Transverse colon (tissue), 4 donors: ENCODE results near the gene CFAP46. TPM values are rescaled to one million over a fixed set of nuclear protein-coding genes. Genes with fewer than 3 reads are reported as not detected.
A peak's percentile ranks its signal among the peaks of the same experiment; 100 is the strongest.

ENCODE experiments used
- DNase-seq: peaks from one replicate; pipeline ENCODE4 v3.0.0-alpha.2; 2019
- H3K27ac ChIP-seq, 4 donors: fragments of 200-600 bp; sonication (generic); 2 replicates each; pipeline ENCODE4 v1.5.1; 2016 to 2018; ENCODE audit warnings: inconsistent platforms in 4 of 4
- H3K27me3 ChIP-seq: fragments of 200-600 bp; sonication (generic); 2 replicates; pipeline ENCODE4 v1.5.1; 2017; ENCODE audit warnings: inconsistent platforms
- H3K36me3 ChIP-seq, 4 donors: fragments of 200-600 bp; sonication (generic); 2 replicates each; pipeline ENCODE4 v1.5.1; 2017 to 2019; ENCODE audit warnings: inconsistent platforms in 4 of 4
- H3K4me1 ChIP-seq, 4 donors: fragments of 200-600 bp; sonication (generic); 2 replicates each; pipeline ENCODE4 v1.5.1; 2017 to 2020; ENCODE audit warnings: inconsistent platforms in 4 of 4
- H3K4me3 ChIP-seq, 4 donors: fragments of 200-600 bp; sonication (generic); 1 replicate in 1 of 4; 2 replicates in 3 of 4; pipeline versions ENCODE4 v1.5.1 to v1.6.1; 2017 to 2019; ENCODE audit warnings: inconsistent platforms in 4 of 4
- H3K9me3 ChIP-seq, 2 donors: fragments of 200-600 bp; sonication (generic); 2 replicates each; pipeline ENCODE4 v1.5.1; 2017 to 2019; ENCODE audit warnings: inconsistent platforms in 2 of 2
- EP300 ChIP-seq: sonication (generic); formaldehyde crosslinking; IDR thresholded peaks from one replicate; pipeline ENCODE4 v1.6.1; 2017; ENCODE audit warnings: antibody characterized with exemption, low read depth
- POLR2A ChIP-seq: fragments of 450-650 bp; IDR thresholded peaks from one replicate; pipeline ENCODE4 v1.6.1; 2016; ENCODE audit warnings: antibody characterized with exemption, mild to moderate bottlenecking, moderate library complexity
- POLR2AphosphoS5 ChIP-seq, 3 donors: sonication (generic); formaldehyde crosslinking; IDR thresholded peaks; one replicate each; pipeline ENCODE4 v1.6.1; 2016; ENCODE audit warnings: antibody characterized with exemption in 3 of 3
- WGBS, 2 donors: methylation state at CpG; one replicate each; pipeline ENCODE4 v1.1.5; 2018; ENCODE audit warnings: low coverage in 1 of 2; 5-methylcytosine and 5-hydroxymethylcytosine counted together
- in situ Hi-C, 4 donors: fragments of 200-750 bp; cut with MboI; loops; one replicate each; pipeline versions ENCODE4 v1.15.0 to v1.15.1; 2017; ENCODE audit warnings: low sequenced_read_pairs in 3 of 4, low pct_ligation_motif_present in 1 of 4, low pct_unique_long_range_greater_than_20kb in 1 of 4
- intact Hi-C: fragments of 100-400 bp; cut with DNase I; formaldehyde crosslinking; loops from one replicate; pipeline ENCODE4 v1.15.1; 2023; ENCODE audit warnings: low total_unique reads
- total RNA-seq, 4 donors: library from RNA; depleted of rRNA; stranded (reverse); fragments of >200 nt; gene quantifications; one replicate each; pipeline ENCODE4 v1.1.0, GENCODE V29; 2016
- TF ChIP-seq, protein P1 (sequence below), 5 experiments: fragments of 200-600 bp in 3 of 5; fragments of 450-650 bp in 2 of 5; sonication (generic) in 3 of 5; IDR thresholded peaks; 1 replicate in 2 of 5; 2 replicates in 3 of 5; pipeline ENCODE4 v1.5.1; 2016 to 2017; ENCODE audit warnings: antibody characterized with exemption in 5 of 5, inconsistent platforms in 3 of 5, mild to moderate bottlenecking in 2 of 5, moderate library complexity in 1 of 5

CFAP46 gene
- total RNA-seq, 4 donors from 2014 or later, result not detected

DNA sequence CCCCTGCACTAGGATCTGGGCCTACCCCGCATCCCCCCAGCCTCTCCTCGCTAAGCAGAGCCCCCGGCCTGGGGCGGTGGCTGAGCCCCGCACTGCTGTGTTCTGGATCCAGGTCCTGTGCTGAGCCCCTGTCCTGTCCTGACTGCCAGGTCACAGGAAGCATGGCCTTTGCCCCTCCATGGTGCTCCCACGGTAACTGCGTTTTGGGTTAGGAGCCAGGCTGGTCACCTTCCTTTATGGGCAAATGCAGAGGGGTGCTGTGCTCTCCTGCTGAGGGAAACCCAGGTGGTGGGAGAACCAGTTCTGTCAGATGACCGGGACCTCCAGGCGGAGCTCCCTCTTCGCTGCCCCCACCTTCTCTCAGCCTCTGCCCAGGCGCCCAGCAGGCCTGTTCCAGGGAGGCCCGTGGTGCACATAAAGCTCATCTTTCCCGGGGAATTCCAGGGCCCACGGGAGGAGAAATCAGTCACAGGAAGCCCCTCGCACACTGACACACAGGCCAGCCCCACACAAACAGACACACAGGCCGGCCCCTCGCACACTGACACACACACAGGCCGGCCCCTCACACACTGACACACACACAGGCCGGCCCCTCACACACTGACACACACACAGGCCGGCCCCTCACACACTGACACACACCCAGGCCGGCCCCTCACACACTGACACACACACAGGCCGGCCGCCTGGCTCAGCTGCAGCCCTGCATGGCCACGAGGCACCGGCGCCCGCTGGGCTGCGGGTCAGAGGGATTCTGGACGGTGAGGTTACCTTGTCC is 75.6 kb downstream of the CFAP46 start:
- Histone ChIP-seq H3K9me3 (no peaks in the 10 kb centered on the region), H3K27ac (no peak overlapping the region), H3K27me3 (peaks cover 11% of the 10 kb centered on the region), H3K4me3 (no peak overlapping the region), H3K4me1 (peaks cover 0 to 3% (median 0%) of the 10 kb centered on the region in 4 donors), H3K36me3 (no peaks in the 10 kb centered on the region)
- TF ChIP-seq, protein P1, sequence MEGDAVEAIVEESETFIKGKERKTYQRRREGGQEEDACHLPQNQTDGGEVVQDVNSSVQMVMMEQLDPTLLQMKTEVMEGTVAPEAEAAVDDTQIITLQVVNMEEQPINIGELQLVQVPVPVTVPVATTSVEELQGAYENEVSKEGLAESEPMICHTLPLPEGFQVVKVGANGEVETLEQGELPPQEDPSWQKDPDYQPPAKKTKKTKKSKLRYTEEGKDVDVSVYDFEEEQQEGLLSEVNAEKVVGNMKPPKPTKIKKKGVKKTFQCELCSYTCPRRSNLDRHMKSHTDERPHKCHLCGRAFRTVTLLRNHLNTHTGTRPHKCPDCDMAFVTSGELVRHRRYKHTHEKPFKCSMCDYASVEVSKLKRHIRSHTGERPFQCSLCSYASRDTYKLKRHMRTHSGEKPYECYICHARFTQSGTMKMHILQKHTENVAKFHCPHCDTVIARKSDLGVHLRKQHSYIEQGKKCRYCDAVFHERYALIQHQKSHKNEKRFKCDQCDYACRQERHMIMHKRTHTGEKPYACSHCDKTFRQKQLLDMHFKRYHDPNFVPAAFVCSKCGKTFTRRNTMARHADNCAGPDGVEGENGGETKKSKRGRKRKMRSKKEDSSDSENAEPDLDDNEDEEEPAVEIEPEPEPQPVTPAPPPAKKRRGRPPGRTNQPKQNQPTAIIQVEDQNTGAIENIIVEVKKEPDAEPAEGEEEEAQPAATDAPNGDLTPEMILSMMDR (IDR thresholded peaks at IDR 0.05), result no peak
- TF ChIP-seq POLR2A, result no peak
- TF ChIP-seq EP300, result no peak
- no peak for TF ChIP-seq POLR2AphosphoS5 (IDR thresholded peaks at IDR 0.05)
- intact Hi-C loops, result no loop called here
- in situ Hi-C loops, result no loop called here
- 81% methylated on average over 29 of the region's 29 CpGs; no CpG with 5 or more reads in 1 of the 2 donors for WGBS, 2 donors
- peak; percentile 1 for DNase-seq

DNA sequence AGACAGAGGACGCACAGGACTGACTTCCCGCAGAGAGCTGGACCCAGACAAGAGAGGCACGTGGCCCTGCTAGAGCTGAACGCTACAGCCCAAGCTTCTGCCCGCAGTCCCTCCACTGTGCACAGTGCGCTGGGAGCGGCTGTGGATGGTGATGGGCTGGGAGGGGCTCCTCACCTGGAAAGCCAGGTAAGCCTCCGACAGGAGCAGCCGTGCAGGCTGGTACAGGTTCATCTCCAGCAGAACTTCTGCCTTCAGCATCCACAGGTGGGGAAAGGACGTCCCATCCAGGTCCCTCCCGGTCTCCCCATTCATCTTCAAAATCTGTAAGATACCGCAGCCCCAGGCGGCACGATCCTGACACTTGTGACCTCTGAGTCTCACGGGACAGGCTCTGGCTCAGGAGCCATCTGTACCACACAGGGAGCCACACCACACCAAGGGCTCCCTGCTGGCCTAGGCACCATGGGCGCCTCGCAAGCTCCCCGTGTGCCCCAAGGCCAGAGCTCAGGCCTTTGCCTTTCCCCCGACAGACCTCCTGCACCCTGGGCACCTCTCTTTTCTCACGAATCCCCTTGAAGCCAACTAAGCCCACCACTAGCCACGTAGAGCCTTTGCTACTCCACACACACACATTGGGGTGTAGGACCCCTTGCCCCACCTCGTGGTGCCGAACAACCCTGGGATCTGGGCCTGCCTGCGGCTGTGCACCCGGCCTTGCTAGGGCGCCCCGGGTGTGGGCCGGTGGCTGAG is 76.3 kb downstream of the CFAP46 start:
- Histone ChIP-seq H3K4me1 (peaks cover 0 to 3% (median 0%) of the 10 kb centered on the region in 4 donors), H3K27ac (no peak overlapping the region), H3K36me3 (no peaks in the 10 kb centered on the region), H3K27me3 (peaks cover 12% of the 10 kb centered on the region), H3K9me3 (no peaks in the 10 kb centered on the region), H3K4me3 (no peak overlapping the region)
- intact Hi-C loops (no loop called here), in situ Hi-C loops (no loop called here)
- TF ChIP-seq, protein P1 (IDR thresholded peaks at IDR 0.05), result no peak
- TF ChIP-seq POLR2AphosphoS5 (IDR thresholded peaks at IDR 0.05) (no peak), POLR2A (no peak), EP300 (no peak)
- DNase-seq, result peak; percentile 2
- 93 to 100% methylated on average over 2 to 28 of the region's 28 CpGs for WGBS, 2 donors

DNA sequence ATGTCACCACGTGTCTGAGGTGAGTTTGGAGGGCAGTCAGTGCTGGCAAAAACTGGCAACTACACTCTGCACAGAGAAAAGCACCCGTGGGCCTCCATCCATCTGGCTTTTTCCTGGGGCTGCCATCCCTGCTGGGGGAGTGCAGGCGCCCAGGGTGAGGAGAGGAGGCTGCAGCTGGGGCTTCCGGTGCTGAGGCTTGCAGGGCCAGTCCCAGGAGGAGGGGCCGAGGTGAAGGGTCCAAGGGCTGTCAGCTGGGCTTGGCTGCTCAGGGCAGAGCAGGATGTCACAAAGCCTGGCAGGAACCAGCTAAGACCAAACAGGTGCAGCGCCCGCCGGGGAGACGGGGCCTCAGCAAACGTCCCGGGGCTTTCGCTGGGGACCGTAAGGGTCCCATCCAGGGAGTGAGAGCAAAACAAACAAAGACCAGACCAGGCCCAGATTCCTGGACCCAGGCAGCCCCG is 77.2 kb downstream of the CFAP46 start:
- in situ Hi-C loops, result no loop called here
- intact Hi-C loops, result no loop called here
- peak; percentile 0 for DNase-seq
- H3K36me3 ChIP-seq, result no peaks in the 10 kb centered on the region
- H3K27ac ChIP-seq, result no peak overlapping the region
- H3K27me3 ChIP-seq, result peaks cover 12% of the 10 kb centered on the region
- H3K4me1 ChIP-seq, result peaks cover 0 to 3% (median 0%) of the 10 kb centered on the region in 4 donors
- H3K9me3 ChIP-seq, result no peaks in the 10 kb centered on the region
- 27% methylated on average over 14 of the region's 14 CpGs; no CpG with 5 or more reads in 1 of the 2 donors for WGBS, 2 donors
- TF ChIP-seq POLR2AphosphoS5 (IDR thresholded peaks at IDR 0.05), result no peak
- TF ChIP-seq POLR2A, result no peak
- TF ChIP-seq, protein P1 (IDR thresholded peaks at IDR 0.05), result no peak
- no peak for TF ChIP-seq EP300
- no peak overlapping the region for H3K4me3 ChIP-seq
